HEK293 (cell line): ENCODE data around the gene EML4.

Experiments used
- CTCF ChIA-PET: fragments of 350-600 bp; formaldehyde crosslinking; extraction: SDS; loops from one replicate; lab custom pipeline; 2021; ENCODE audit warnings: antibody characterized with exemption; lab: Yijun Ruan, JAX
- POLR2A ChIA-PET: fragments of 300-600 bp; formaldehyde crosslinking; extraction: SDS; loops from one replicate; lab custom pipeline; 2020; ENCODE audit warnings: antibody characterized with exemption, inconsistent platforms; lab: Yijun Ruan, JAX
- H3K27ac ChIP-seq: fragments of 200-500 bp; sonication (Bioruptor generic); 2 replicates; pipeline ENCODE4 v1.5.1; 2014; ENCODE audit warnings: low read depth, low read length, control low read depth, inconsistent platforms; ENCODE audit errors: extremely low read depth
- H3K36me3 ChIP-seq, 2 experiments: fragments of 200-500 bp in 1 of 2; sonication (Bioruptor generic) in 1 of 2; 1 replicate in 1 of 2; 2 replicates in 1 of 2; pipeline ENCODE4 v1.5.1; 2014 to 2017; ENCODE audit warnings: inconsistent platforms in 2 of 2, low read length in 2 of 2; ENCODE audit not compliant: control insufficient read depth in 2 of 2, insufficient read depth in 1 of 2
- H3K4me1 ChIP-seq: fragments of 200-500 bp; sonication (Bioruptor generic); 2 replicates; pipeline ENCODE4 v1.5.1; 2014; ENCODE audit warnings: mild to moderate bottlenecking, low read length, inconsistent platforms; ENCODE audit not compliant: control insufficient read depth, insufficient read depth
- H3K4me3 ChIP-seq: 2 replicates; pipeline ENCODE4 v1.5.1; 2011; ENCODE audit warnings: low read depth, mild to moderate bottlenecking, control low read depth, low read length, moderate library complexity
- H3K9me3 ChIP-seq: fragments of 200-500 bp; sonication (Bioruptor generic); 2 replicates; pipeline ENCODE4 v1.5.1; 2014; ENCODE audit warnings: low read depth, low read length, inconsistent platforms; ENCODE audit not compliant: control insufficient read depth, insufficient read depth
- BCL11A ChIP-seq: fragments of 450-650 bp; formaldehyde crosslinking; IDR thresholded peaks from 2 replicates; pipeline ENCODE4 v1.5.1; 2016; ENCODE audit warnings: low read depth, missing biosample characterization, missing genetic modification characterization
- FEZF1 ChIP-seq: fragments of 450-650 bp; formaldehyde crosslinking; IDR thresholded peaks from 2 replicates; pipeline ENCODE4 v1.5.1; 2016; ENCODE audit warnings: missing biosample characterization, missing genetic modification characterization
- HOXC10 ChIP-seq: sonication (generic); formaldehyde crosslinking; IDR thresholded peaks from 2 replicates; pipeline ENCODE4 v1.8.1; 2023; ENCODE audit warnings: mild to moderate bottlenecking, missing genetic modification reagents
- IKZF3 ChIP-seq: fragments of 450-650 bp; IDR thresholded peaks from 2 replicates; pipeline ENCODE4 v1.5.0; 2018; ENCODE audit warnings: missing biosample characterization, mild to moderate bottlenecking, missing genetic modification characterization, moderate library complexity
- MEIS1 ChIP-seq: sonication (generic); formaldehyde crosslinking; IDR thresholded peaks from 2 replicates; pipeline ENCODE4 v1.8.1; 2022; ENCODE audit warnings: missing genetic modification reagents, mild to moderate bottlenecking, borderline replicate concordance
- OSR2 ChIP-seq: fragments of 450-650 bp; formaldehyde crosslinking; IDR thresholded peaks from 2 replicates; pipeline ENCODE4 v1.5.1; 2016; ENCODE audit warnings: missing biosample characterization, missing genetic modification characterization
- SCRT2 ChIP-seq: fragments of 450-650 bp; formaldehyde crosslinking; IDR thresholded peaks from 2 replicates; pipeline ENCODE4 v1.5.1; 2016; ENCODE audit warnings: missing biosample characterization, missing genetic modification characterization
- SP7 ChIP-seq: fragments of 450-650 bp; formaldehyde crosslinking; IDR thresholded peaks from 2 replicates; pipeline ENCODE4 v1.5.1; 2016; ENCODE audit warnings: missing biosample characterization, missing genetic modification characterization
- TRIM28 ChIP-seq: IDR thresholded peaks from 2 replicates; pipeline ENCODE4 v1.6.1; 2011; ENCODE audit warnings: low read length, control low read depth, borderline replicate concordance
- ZBTB1 ChIP-seq: fragments of 450-650 bp; formaldehyde crosslinking; IDR thresholded peaks from 2 replicates; pipeline ENCODE4 v1.5.1; 2016; ENCODE audit warnings: missing biosample characterization, missing genetic modification characterization
- ZBTB21 ChIP-seq: fragments of 450-650 bp; formaldehyde crosslinking; IDR thresholded peaks from 2 replicates; pipeline ENCODE4 v1.5.1; 2017; ENCODE audit warnings: missing biosample characterization, missing genetic modification characterization
- ZEB2 ChIP-seq: fragments of 450-650 bp; formaldehyde crosslinking; IDR thresholded peaks from 2 replicates; pipeline ENCODE4 v1.5.1; 2016; ENCODE audit warnings: missing biosample characterization, missing genetic modification characterization
- ZFP41 ChIP-seq: fragments of 450-650 bp; formaldehyde crosslinking; IDR thresholded peaks from 2 replicates; pipeline ENCODE4 v1.5.1; 2016; ENCODE audit warnings: missing biosample characterization, missing genetic modification characterization, borderline replicate concordance
- ZIC2 ChIP-seq: fragments of 450-650 bp; formaldehyde crosslinking; IDR thresholded peaks from 2 replicates; pipeline ENCODE4 v1.5.1; 2016; ENCODE audit warnings: missing biosample characterization, missing genetic modification characterization
- ZNF174 ChIP-seq: fragments of 450-650 bp; formaldehyde crosslinking; IDR thresholded peaks from 2 replicates; pipeline ENCODE4 v1.5.0; 2017; ENCODE audit warnings: missing biosample characterization, mild to moderate bottlenecking, missing genetic modification characterization
- ZNF23 ChIP-seq: fragments of 450-650 bp; formaldehyde crosslinking; IDR thresholded peaks from 2 replicates; pipeline ENCODE4 v1.5.1; 2016; ENCODE audit warnings: missing biosample characterization, missing genetic modification characterization, borderline replicate concordance
- ZNF416 ChIP-seq: fragments of 450-650 bp; formaldehyde crosslinking; IDR thresholded peaks from 2 replicates; pipeline ENCODE4 v1.5.1; 2016; ENCODE audit warnings: missing biosample characterization, missing genetic modification characterization
- ZNF521 ChIP-seq: fragments of 450-650 bp; formaldehyde crosslinking; IDR thresholded peaks from 2 replicates; pipeline ENCODE4 v1.5.1; 2017; ENCODE audit warnings: missing biosample characterization, mild to moderate bottlenecking, missing genetic modification characterization
- ZNF629 ChIP-seq: fragments of 450-650 bp; formaldehyde crosslinking; IDR thresholded peaks from 2 replicates; pipeline ENCODE4 v1.5.1; 2017; ENCODE audit warnings: missing biosample characterization, missing genetic modification characterization
- ZNF660 ChIP-seq: fragments of 450-650 bp; IDR thresholded peaks from 2 replicates; pipeline ENCODE4 v1.5.1; 2018; ENCODE audit warnings: missing biosample characterization, mild to moderate bottlenecking, missing genetic modification characterization
- ZSCAN30 ChIP-seq: fragments of 450-650 bp; IDR thresholded peaks from 2 replicates; pipeline ENCODE4 v1.5.1; 2018; ENCODE audit warnings: missing biosample characterization, mild to moderate bottlenecking, missing genetic modification characterization, moderate library complexity
- TF ChIP-seq, protein P1 (sequence below): fragments of 450-650 bp; formaldehyde crosslinking; IDR thresholded peaks from 2 replicates; pipeline ENCODE4 v1.5.1; 2016; ENCODE audit warnings: missing biosample characterization, missing genetic modification characterization, borderline replicate concordance
- TF ChIP-seq, protein P2 (sequence below): fragments of 450-650 bp; formaldehyde crosslinking; IDR thresholded peaks from 2 replicates; pipeline ENCODE4 v1.5.1; 2016; ENCODE audit warnings: missing biosample characterization, missing genetic modification characterization
- TF ChIP-seq, protein P3 (sequence below): fragments of 450-650 bp; formaldehyde crosslinking; IDR thresholded peaks from 2 replicates; pipeline ENCODE4 v1.5.1; 2017; ENCODE audit warnings: missing biosample characterization, missing genetic modification characterization
- TF ChIP-seq, protein P4 (sequence below): fragments of 450-650 bp; formaldehyde crosslinking; IDR thresholded peaks from 2 replicates; pipeline ENCODE4 v1.5.1; 2016; ENCODE audit warnings: missing biosample characterization, missing genetic modification characterization
- TF ChIP-seq, protein P5 (sequence below): fragments of 450-650 bp; formaldehyde crosslinking; IDR thresholded peaks from 2 replicates; pipeline ENCODE4 v1.5.1; 2016; ENCODE audit warnings: missing biosample characterization, missing genetic modification characterization

Gene EML4

DNA sequence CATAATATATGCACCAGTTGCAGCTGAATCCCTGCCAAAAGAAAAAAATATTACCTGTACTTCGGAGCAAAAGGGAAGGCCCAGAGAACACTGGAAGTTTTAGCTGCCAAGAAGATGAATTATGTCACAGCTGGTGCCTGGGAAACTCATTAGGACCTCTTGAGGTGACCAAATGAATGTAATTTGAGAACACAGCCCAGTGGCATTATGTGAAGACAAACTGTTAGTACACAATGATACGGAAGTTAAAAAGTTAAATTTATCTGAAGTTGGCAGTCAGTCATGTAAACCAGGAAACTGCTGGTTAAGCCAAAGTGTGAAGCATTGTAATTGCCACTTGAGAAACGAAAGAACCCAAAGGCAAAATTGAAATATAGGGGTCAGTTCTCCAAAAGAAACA, 80.7 kb downstream of the EML4 start:
- Histone ChIP-seq H3K4me1 (peaks cover 10% of the 10 kb centered on the region), H3K9me3 (no peaks in the 10 kb centered on the region), H3K27ac (no peak overlapping the region), H3K36me3 (peaks cover 0 to 3% of the 10 kb centered on the region in 2 experiments; a peak in 2 of 3 replicates), H3K4me3 (no peak overlapping the region)
- ChIA-PET CTCF (interaction anchor here (0.5 to 1.2 kb wide), 4 partner anchors 11 to 395 kb away, joined by 3 to 4 read pairs (median 4); no protein-coding TSS in a partner anchor), POLR2A (no interaction called here)
- TF ChIP-seq, protein P1, sequence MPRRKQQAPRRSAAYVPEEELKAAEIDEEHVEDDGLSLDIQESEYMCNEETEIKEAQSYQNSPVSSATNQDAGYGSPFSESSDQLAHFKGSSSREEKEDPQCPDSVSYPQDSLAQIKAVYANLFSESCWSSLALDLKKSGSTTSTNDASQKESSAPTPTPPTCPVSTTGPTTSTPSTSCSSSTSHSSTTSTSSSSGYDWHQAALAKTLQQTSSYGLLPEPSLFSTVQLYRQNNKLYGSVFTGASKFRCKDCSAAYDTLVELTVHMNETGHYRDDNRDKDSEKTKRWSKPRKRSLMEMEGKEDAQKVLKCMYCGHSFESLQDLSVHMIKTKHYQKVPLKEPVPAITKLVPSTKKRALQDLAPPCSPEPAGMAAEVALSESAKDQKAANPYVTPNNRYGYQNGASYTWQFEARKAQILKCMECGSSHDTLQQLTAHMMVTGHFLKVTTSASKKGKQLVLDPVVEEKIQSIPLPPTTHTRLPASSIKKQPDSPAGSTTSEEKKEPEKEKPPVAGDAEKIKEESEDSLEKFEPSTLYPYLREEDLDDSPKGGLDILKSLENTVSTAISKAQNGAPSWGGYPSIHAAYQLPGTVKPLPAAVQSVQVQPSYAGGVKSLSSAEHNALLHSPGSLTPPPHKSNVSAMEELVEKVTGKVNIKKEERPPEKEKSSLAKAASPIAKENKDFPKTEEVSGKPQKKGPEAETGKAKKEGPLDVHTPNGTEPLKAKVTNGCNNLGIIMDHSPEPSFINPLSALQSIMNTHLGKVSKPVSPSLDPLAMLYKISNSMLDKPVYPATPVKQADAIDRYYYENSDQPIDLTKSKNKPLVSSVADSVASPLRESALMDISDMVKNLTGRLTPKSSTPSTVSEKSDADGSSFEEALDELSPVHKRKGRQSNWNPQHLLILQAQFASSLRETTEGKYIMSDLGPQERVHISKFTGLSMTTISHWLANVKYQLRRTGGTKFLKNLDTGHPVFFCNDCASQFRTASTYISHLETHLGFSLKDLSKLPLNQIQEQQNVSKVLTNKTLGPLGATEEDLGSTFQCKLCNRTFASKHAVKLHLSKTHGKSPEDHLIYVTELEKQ (tag by site-specific recombination) = 0 out of 2 replicates have a peak, but pooled peaks have one; percentile 33
- TF ChIP-seq ZNF521 (tag by site-specific recombination) (no peak), BCL11A (tag by site-specific recombination) (no peak), FEZF1 (tag by site-specific recombination) (peak; percentile 61), OSR2 (tag by site-specific recombination) (peak; percentile 94), IKZF3 (tag by site-specific recombination) (peak; percentile 80), ZBTB1 (tag by site-specific recombination) (no peak), ZIC2 (peak; percentile 30; the same call in 1 of the 2 replicates), ZFP41 (tag by site-specific recombination) (no peak), ZNF416 (no peak), HOXC10 (CRISPR knock-in tag) (no peak), ZEB2 (tag by site-specific recombination) (peak; percentile 32; the same call in 1 of the 2 replicates), ZNF23 (tag by site-specific recombination) (no peak), SP7 (tag by site-specific recombination) (peak; percentile 83), TRIM28 (0 out of 2 replicates have a peak, but pooled peaks have one; percentile 35), SCRT2 (tag by site-specific recombination) (peak; percentile 42; the same call in 1 of the 2 replicates), ZBTB21 (tag by site-specific recombination) (0 out of 2 replicates have a peak, but pooled peaks have one; percentile 31), ZNF174 (tag by site-specific recombination) (no peak), ZNF660 (tag by site-specific recombination) (0 out of 2 replicates have a peak, but pooled peaks have one; percentile 51), MEIS1 (CRISPR knock-in tag) (0 out of 2 replicates have a peak, but pooled peaks have one; percentile 64), ZNF629 (tag by site-specific recombination) (peak; percentile 41; the same call in 1 of the 2 replicates), ZSCAN30 (tag by site-specific recombination) (0 out of 2 replicates have a peak, but pooled peaks have one; percentile 13)
- TF ChIP-seq, protein P2, sequence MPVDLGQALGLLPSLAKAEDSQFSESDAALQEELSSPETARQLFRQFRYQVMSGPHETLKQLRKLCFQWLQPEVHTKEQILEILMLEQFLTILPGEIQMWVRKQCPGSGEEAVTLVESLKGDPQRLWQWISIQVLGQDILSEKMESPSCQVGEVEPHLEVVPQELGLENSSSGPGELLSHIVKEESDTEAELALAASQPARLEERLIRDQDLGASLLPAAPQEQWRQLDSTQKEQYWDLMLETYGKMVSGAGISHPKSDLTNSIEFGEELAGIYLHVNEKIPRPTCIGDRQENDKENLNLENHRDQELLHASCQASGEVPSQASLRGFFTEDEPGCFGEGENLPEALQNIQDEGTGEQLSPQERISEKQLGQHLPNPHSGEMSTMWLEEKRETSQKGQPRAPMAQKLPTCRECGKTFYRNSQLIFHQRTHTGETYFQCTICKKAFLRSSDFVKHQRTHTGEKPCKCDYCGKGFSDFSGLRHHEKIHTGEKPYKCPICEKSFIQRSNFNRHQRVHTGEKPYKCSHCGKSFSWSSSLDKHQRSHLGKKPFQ (tag by site-specific recombination) = peak; percentile 65; the same call in 1 of the 2 replicates
- TF ChIP-seq, protein P3, sequence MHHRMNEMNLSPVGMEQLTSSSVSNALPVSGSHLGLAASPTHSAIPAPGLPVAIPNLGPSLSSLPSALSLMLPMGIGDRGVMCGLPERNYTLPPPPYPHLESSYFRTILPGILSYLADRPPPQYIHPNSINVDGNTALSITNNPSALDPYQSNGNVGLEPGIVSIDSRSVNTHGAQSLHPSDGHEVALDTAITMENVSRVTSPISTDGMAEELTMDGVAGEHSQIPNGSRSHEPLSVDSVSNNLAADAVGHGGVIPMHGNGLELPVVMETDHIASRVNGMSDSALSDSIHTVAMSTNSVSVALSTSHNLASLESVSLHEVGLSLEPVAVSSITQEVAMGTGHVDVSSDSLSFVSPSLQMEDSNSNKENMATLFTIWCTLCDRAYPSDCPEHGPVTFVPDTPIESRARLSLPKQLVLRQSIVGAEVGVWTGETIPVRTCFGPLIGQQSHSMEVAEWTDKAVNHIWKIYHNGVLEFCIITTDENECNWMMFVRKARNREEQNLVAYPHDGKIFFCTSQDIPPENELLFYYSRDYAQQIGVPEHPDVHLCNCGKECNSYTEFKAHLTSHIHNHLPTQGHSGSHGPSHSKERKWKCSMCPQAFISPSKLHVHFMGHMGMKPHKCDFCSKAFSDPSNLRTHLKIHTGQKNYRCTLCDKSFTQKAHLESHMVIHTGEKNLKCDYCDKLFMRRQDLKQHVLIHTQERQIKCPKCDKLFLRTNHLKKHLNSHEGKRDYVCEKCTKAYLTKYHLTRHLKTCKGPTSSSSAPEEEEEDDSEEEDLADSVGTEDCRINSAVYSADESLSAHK (tag by site-specific recombination) = 0 out of 2 replicates have a peak, but pooled peaks have one; percentile 16
- TF ChIP-seq, protein P4, sequence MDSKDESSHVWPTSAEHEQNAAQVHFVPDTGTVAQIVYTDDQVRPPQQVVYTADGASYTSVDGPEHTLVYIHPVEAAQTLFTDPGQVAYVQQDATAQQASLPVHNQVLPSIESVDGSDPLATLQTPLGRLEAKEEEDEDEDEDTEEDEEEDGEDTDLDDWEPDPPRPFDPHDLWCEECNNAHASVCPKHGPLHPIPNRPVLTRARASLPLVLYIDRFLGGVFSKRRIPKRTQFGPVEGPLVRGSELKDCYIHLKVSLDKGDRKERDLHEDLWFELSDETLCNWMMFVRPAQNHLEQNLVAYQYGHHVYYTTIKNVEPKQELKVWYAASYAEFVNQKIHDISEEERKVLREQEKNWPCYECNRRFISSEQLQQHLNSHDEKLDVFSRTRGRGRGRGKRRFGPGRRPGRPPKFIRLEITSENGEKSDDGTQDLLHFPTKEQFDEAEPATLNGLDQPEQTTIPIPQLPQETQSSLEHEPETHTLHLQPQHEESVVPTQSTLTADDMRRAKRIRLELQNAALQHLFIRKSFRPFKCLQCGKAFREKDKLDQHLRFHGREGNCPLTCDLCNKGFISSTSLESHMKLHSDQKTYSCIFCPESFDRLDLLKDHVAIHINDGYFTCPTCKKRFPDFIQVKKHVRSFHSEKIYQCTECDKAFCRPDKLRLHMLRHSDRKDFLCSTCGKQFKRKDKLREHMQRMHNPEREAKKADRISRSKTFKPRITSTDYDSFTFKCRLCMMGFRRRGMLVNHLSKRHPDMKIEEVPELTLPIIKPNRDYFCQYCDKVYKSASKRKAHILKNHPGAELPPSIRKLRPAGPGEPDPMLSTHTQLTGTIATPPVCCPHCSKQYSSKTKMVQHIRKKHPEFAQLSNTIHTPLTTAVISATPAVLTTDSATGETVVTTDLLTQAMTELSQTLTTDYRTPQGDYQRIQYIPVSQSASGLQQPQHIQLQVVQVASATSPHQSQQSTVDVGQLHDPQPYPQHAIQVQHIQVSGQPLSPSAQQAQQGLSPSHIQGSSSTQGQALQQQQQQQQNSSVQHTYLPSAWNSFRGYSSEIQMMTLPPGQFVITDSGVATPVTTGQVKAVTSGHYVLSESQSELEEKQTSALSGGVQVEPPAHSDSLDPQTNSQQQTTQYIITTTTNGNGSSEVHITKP (tag by site-specific recombination) = 0 out of 2 replicates have a peak, but pooled peaks have one; percentile 28
- TF ChIP-seq, protein P5, sequence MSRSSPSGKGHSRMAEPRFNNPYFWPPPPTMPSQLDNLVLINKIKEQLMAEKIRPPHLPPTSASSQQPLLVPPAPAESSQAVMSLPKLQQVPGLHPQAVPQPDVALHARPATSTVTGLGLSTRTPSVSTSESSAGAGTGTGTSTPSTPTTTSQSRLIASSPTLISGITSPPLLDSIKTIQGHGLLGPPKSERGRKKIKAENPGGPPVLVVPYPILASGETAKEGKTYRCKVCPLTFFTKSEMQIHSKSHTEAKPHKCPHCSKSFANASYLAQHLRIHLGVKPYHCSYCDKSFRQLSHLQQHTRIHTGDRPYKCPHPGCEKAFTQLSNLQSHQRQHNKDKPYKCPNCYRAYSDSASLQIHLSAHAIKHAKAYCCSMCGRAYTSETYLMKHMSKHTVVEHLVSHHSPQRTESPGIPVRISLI (tag by site-specific recombination) = no peak
